ENCODE results near the gene SYK.

GRCh38 chr9:90860382-90860781 is 58.8 kb downstream of the SYK start:
- TF ChIP-seq POLR2A (IDR thresholded peaks at IDR 0.05; ENCODE audit: borderline replicate concordance, extremely low read depth, insufficient read depth, insufficient read length) = no peak
- TF ChIP-seq MAX (IDR thresholded peaks at IDR 0.05) = no peak
- TF ChIP-seq JUND (IDR thresholded peaks at IDR 0.05) = no peak
- no peak for TF ChIP-seq CTCF (IDR thresholded peaks at IDR 0.05 in 2 of 3, conservative IDR thresholded peaks at IDR 0.05 in 1 of 3; ENCODE audit: borderline replicate concordance in 1 of 3, insufficient read depth in 1 of 3, low read depth in 2 of 3, low read length in 2 of 3)
- TF ChIP-seq RAD21 (IDR thresholded peaks at IDR 0.05; ENCODE audit: low read depth) = no peak
- TF ChIP-seq ZNF274 (IDR thresholded peaks at IDR 0.05; ENCODE audit: low read depth, low read length) = no peak
- no peak for TF ChIP-seq SIN3A (IDR thresholded peaks at IDR 0.05; ENCODE audit: low read depth)
- no peak for TF ChIP-seq ELF1 (IDR thresholded peaks at IDR 0.05; ENCODE audit: borderline replicate concordance, low read depth)
- TF ChIP-seq POLR2AphosphoS5 (IDR thresholded peaks at IDR 0.05; ENCODE audit: low read depth, low read length) = no peak

All from HCT116 (cell line).